Measurements from ENCODE around the gene VTI1A.

The VTI1A gene

GRCh38 chr10:112526139-112526538 lies 79.1 kb downstream of the VTI1A start (continued):
- TF ChIP-seq ZIC2 (tag by site-specific recombination; IDR thresholded peaks at IDR 0.05) = no peak
- no peak for TF ChIP-seq ZNF2 (tag by site-specific recombination; IDR thresholded peaks at IDR 0.05)
- no peak for TF ChIP-seq ZNF777 (tag by site-specific recombination; IDR thresholded peaks at IDR 0.05; ENCODE audit: borderline replicate concordance)
- TF ChIP-seq ZNF768 (tag by site-specific recombination; IDR thresholded peaks at IDR 0.05) = no peak
- TF ChIP-seq, protein P1, sequence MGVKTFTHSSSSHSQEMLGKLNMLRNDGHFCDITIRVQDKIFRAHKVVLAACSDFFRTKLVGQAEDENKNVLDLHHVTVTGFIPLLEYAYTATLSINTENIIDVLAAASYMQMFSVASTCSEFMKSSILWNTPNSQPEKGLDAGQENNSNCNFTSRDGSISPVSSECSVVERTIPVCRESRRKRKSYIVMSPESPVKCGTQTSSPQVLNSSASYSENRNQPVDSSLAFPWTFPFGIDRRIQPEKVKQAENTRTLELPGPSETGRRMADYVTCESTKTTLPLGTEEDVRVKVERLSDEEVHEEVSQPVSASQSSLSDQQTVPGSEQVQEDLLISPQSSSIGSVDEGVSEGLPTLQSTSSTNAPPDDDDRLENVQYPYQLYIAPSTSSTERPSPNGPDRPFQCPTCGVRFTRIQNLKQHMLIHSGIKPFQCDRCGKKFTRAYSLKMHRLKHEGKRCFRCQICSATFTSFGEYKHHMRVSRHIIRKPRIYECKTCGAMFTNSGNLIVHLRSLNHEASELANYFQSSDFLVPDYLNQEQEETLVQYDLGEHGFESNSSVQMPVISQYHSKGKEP (tag by site-specific recombination; IDR thresholded peaks at IDR 0.05) = 0 out of 2 replicates have a peak, but pooled peaks have one; percentile 25
- TF ChIP-seq ZNF211 (tag by site-specific recombination; IDR thresholded peaks at IDR 0.05; ENCODE audit: low read depth) = no peak
- peak; percentile 49; the same call in 1 of the 2 replicates for TF ChIP-seq ZSCAN4 (tag by site-specific recombination; IDR thresholded peaks at IDR 0.05)
- TF ChIP-seq ZBTB1 (tag by site-specific recombination; IDR thresholded peaks at IDR 0.05) = no peak
- peak; percentile 66; the same call in 1 of the 2 replicates for TF ChIP-seq ZBTB20 (tag by site-specific recombination; IDR thresholded peaks at IDR 0.05)
- TF ChIP-seq, protein P2, sequence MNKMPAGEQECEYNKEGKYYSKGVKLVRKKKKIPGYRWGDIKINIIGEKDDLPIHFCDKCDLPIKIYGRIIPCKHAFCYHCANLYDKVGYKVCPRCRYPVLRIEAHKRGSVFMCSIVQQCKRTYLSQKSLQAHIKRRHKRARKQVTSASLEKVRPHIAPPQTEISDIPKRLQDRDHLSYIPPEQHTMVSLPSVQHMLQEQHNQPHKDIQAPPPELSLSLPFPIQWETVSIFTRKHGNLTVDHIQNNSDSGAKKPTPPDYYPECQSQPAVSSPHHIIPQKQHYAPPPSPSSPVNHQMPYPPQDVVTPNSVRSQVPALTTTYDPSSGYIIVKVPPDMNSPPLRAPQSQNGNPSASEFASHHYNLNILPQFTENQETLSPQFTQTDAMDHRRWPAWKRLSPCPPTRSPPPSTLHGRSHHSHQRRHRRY (tag by site-specific recombination; IDR thresholded peaks at IDR 0.05) = no peak
- no peak for TF ChIP-seq ZNF221 (tag by site-specific recombination; IDR thresholded peaks at IDR 0.05; ENCODE audit: borderline replicate concordance)

- Histone ChIP-seq H3K4me3 (ENCODE audit: low read depth, low read length) (no peak overlapping the region), H3K36me3 (ENCODE audit: control insufficient read depth in 2 of 2, insufficient read depth in 1 of 2, low read length in 2 of 2) (no peaks in the 10 kb centered on the region; a peak in 1 of 3 replicates), H3K9me3 (ENCODE audit: control insufficient read depth, insufficient read depth, low read depth, low read length) (no peaks in the 10 kb centered on the region), H3K4me1 (ENCODE audit: control insufficient read depth, insufficient read depth, low read length) (peaks cover 8% of the 10 kb centered on the region; the same call in 1 of the 2 replicates), H3K27ac (ENCODE audit: extremely low read depth, low read depth, low read length) (no peak overlapping the region)
- POLR2A ChIA-PET = no interaction called here
- no peak for TF ChIP-seq ZNF292 (tag by site-specific recombination; IDR thresholded peaks at IDR 0.05; ENCODE audit: borderline replicate concordance, low read depth)
- TF ChIP-seq CTCF (tag by site-specific recombination; IDR thresholded peaks at IDR 0.05) = peak; percentile 35; the same call in 1 of the 2 replicates
- CTCF ChIA-PET = interaction anchor here (0.6 kb wide), 2 partner anchors 89 to 139 kb away, joined by 3 read pairs; no protein-coding TSS in a partner anchor
Measured at GRCh38 chr10:112526906-112527305, 79.9 kb downstream of the VTI1A start.

- TF ChIP-seq ZNF518A (tag by site-specific recombination; conservative IDR thresholded peaks at IDR 0.05; ENCODE audit: low read depth) = no peak
- TF ChIP-seq, protein P3, sequence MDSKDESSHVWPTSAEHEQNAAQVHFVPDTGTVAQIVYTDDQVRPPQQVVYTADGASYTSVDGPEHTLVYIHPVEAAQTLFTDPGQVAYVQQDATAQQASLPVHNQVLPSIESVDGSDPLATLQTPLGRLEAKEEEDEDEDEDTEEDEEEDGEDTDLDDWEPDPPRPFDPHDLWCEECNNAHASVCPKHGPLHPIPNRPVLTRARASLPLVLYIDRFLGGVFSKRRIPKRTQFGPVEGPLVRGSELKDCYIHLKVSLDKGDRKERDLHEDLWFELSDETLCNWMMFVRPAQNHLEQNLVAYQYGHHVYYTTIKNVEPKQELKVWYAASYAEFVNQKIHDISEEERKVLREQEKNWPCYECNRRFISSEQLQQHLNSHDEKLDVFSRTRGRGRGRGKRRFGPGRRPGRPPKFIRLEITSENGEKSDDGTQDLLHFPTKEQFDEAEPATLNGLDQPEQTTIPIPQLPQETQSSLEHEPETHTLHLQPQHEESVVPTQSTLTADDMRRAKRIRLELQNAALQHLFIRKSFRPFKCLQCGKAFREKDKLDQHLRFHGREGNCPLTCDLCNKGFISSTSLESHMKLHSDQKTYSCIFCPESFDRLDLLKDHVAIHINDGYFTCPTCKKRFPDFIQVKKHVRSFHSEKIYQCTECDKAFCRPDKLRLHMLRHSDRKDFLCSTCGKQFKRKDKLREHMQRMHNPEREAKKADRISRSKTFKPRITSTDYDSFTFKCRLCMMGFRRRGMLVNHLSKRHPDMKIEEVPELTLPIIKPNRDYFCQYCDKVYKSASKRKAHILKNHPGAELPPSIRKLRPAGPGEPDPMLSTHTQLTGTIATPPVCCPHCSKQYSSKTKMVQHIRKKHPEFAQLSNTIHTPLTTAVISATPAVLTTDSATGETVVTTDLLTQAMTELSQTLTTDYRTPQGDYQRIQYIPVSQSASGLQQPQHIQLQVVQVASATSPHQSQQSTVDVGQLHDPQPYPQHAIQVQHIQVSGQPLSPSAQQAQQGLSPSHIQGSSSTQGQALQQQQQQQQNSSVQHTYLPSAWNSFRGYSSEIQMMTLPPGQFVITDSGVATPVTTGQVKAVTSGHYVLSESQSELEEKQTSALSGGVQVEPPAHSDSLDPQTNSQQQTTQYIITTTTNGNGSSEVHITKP (tag by site-specific recombination; IDR thresholded peaks at IDR 0.05) = peak; percentile 43
- peak; percentile 53; the same call in 1 of the 2 replicates for TF ChIP-seq GFI1B (tag by site-specific recombination; IDR thresholded peaks at IDR 0.05)
- ChIA-PET POLR2A (no interaction called here), CTCF (no interaction called here)
- Histone ChIP-seq H3K4me1 (ENCODE audit: control insufficient read depth, insufficient read depth, low read length) (peaks cover 14% of the 10 kb centered on the region; the same call in 1 of the 2 replicates), H3K4me3 (ENCODE audit: low read depth, low read length) (no peak overlapping the region), H3K9me3 (ENCODE audit: control insufficient read depth, insufficient read depth, low read depth, low read length) (no peaks in the 10 kb centered on the region), H3K36me3 (ENCODE audit: control insufficient read depth in 2 of 2, insufficient read depth in 1 of 2, low read length in 2 of 2) (no peaks in the 10 kb centered on the region; a peak in 1 of 3 replicates), H3K27ac (ENCODE audit: extremely low read depth, low read depth, low read length) (no peak overlapping the region)
Measured at GRCh38 chr10:112528235-112528634, 81.2 kb downstream of the VTI1A start.
